Activated T-helper 1 cell treated with anti-CD3 and anti-CD28 coated beads, Interleukin-12 subunit alpha, Interleukin-12 subunit beta, Interleukin-2, Interleukin-4 antibody, amounts not matched to agents 30 ng/mL and 10 ng/mL and 1 ng/mL, durations not matched to agents 14 hours and 24 hours and 36 hours (primary cell): ENCODE measurements around the gene PEX26. TPM values are rescaled to one million over a fixed set of nuclear protein-coding genes. Genes with fewer than 3 reads are reported as not detected.
"Not testable (repeated sequence)": the region's sequence is repeated elsewhere in the genome, so short reads cannot be mapped to it uniquely, and the experiment has no call there.

Source experiments
- DNase-seq: peaks from one replicate; pipeline ENCODE4 v3.0.0; 2021; ENCODE audit warnings: low spot score
- H3K27ac Mint-ChIP-seq: one replicate; pipeline ENCODE4 v1.8.0; 2021; ENCODE audit warnings: mild to moderate bottlenecking, mixed read lengths
- H3K27me3 Mint-ChIP-seq: one replicate; pipeline ENCODE4 v1.8.0; 2022; ENCODE audit warnings: mild to moderate bottlenecking, moderate library complexity, mixed read lengths; ENCODE audit not compliant: insufficient read depth
- H3K36me3 Mint-ChIP-seq: one replicate; pipeline ENCODE4 v1.8.0; 2021; ENCODE audit warnings: low read depth, mixed read lengths
- H3K4me1 Mint-ChIP-seq: one replicate; pipeline ENCODE4 v1.8.0; 2021; ENCODE audit warnings: low read depth, mixed read lengths
- H3K4me3 Mint-ChIP-seq: one replicate; pipeline ENCODE4 v1.8.0; 2021; ENCODE audit warnings: mild to moderate bottlenecking, moderate library complexity, mixed read lengths
- H3K9me3 Mint-ChIP-seq: one replicate; pipeline ENCODE4 v1.8.0; 2021; ENCODE audit warnings: mixed read lengths
- intact Hi-C: fragments of 100-400 bp; cut with micrococcal nuclease; formaldehyde crosslinking; loops from one replicate; pipeline ENCODE4 v1.15.1; 2024
- total RNA-seq: library from RNA; stranded (reverse); gene quantifications from 2 replicates; pipeline ENCODE4 v1.2.3, GENCODE V29; 2022

Gene PEX26
- total RNA-seq, 1 donor from 2014 or later, result 50.0 TPM

DNA sequence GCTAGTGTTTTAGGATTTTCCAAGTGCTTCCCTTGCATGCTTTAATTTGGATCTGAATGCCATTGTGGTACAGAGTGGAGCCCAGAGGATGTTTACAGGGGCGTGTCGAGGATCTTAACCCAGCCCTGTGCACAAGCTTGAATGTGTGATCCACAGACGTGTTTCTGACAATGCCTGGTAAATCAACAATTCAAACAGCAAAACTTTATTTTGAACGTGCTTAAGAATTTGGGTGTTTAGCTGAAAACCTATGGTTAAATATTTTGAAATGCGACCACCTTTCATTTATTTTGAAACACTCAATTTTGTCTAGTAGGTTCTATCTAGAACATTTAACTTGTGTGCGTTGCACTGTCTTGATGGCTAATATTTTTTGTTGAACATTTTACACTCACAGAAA, 34.6 kb downstream of the PEX26 start:
- intact Hi-C loops, result no loop called here
- no peak overlapping the region for H3K27ac Mint-ChIP-seq
- peaks cover 2% of the 10 kb centered on the region for H3K36me3 Mint-ChIP-seq

DNA sequence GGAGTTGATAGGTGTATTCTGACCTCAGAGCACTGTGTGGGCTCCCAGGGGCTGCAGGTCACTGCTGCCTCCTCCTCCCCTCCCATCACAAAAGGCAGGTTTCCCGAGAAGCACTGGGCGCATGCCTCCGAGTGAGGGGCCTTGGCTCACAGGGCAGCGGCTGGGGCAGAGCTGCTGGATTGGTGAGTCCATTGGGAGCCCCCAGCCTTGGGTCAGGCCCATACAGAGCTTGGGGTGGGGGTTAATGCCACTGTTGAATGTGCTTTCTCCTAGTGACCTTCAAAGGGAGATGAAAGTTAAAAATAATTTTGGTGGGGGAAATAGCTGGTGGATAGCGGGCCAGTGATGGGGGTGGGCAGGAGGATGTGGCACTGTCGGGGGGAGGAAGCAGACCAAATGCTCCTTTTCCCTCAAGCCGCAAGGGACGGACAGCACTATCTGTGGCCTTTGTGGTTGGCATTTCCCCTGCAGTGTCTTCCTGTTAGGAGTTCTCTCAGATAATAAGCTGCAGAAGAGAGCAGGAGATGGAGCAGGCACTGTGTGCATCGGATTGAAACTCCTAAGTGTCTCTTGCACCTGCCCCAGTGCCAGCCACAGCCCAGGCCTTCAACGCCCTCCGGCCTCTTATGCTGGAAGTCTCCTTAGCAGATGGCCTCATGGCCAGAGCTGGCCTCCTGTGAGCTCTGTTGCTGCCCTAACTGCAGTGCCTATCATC, 36.0 kb downstream of the PEX26 start:
- Mint-ChIP-seq H3K27me3 (peaks cover 34% of the 10 kb centered on the region), H3K4me1 (peaks cover 24% of the 10 kb centered on the region)

More for the DNA sequence above, 34.6 kb downstream of the PEX26 start:
- Mint-ChIP-seq H3K4me3 (no peak overlapping the region), H3K4me1 (peaks cover 19% of the 10 kb centered on the region), H3K27me3 (peaks cover 42% of the 10 kb centered on the region), H3K9me3 (no peaks in the 10 kb centered on the region)
- DNase-seq, result no peak

DNA sequence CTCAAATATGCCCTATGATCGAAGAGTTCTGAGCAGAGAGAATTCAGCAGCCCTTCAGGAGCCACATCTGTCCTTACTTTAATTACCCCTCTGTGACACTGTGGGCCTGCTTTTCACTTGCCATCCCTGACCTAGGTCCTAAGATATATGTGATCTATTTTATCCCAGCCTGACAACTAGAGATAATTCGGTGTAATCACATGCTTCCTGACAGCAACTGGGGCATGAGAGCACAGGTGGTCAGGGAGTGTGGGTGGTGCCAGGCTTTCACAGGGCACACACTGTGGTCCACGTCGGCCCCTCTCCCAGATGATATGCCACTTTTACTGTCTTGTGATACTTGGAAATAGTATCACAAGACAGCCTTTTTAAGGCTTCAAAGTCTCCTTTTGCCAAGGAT, 36.7 kb downstream of the PEX26 start:
- Mint-ChIP-seq H3K9me3 (no peaks in the 10 kb centered on the region), H3K27me3 (peaks cover 28% of the 10 kb centered on the region), H3K4me3 (no peak overlapping the region), H3K36me3 (peaks cover 2% of the 10 kb centered on the region), H3K4me1 (peaks cover 28% of the 10 kb centered on the region), H3K27ac (no peak overlapping the region)
- intact Hi-C loops, result no loop called here
- no peak for DNase-seq

More for the DNA sequence above, 36.0 kb downstream of the PEX26 start:
- Mint-ChIP-seq H3K27ac (no peak overlapping the region), H3K4me3 (no peak overlapping the region), H3K36me3 (peaks cover 2% of the 10 kb centered on the region), H3K9me3 (no peaks in the 10 kb centered on the region)
- DNase-seq, result no peak
- intact Hi-C loops, result no loop called here

DNA sequence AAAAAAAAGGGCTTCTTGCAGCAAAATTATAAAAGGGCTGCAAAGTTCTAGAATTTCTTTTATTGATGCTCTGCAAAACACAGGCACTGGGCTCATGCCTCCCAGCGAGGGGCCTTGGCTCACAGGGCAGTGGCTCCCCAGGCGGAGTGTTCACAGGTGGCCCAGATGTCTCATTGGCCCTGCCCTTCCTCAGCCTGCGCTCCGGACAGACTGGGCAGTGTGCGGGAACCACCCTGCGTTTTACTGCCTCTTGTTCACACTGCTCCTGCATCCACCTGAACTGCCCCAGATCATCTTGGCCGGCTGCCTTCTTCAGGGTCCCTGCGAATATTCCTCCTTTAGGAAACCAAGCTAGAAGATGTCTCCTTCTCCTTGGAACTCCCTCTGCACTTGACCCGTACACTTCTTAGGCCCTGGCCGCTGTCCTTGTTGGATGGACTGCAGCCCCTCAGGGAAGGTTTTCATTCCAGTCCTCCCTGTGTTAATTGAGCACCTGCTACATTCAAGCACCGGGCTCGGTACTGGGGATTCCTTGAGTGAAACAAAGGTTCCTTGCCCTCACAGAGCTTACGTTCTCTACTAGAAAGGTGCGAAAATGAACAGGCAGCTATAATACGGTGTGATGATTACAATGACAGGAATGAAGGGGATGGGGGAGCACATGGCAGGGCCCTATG, 37.3 kb downstream of the PEX26 start:
- Mint-ChIP-seq H3K36me3 (no peaks in the 10 kb centered on the region), H3K4me3 (no peak overlapping the region), H3K9me3 (no peaks in the 10 kb centered on the region), H3K27ac (no peak overlapping the region), H3K4me1 (peaks cover 28% of the 10 kb centered on the region), H3K27me3 (peaks cover 22% of the 10 kb centered on the region)
- intact Hi-C loops, result no loop called here
- no peak for DNase-seq

DNA sequence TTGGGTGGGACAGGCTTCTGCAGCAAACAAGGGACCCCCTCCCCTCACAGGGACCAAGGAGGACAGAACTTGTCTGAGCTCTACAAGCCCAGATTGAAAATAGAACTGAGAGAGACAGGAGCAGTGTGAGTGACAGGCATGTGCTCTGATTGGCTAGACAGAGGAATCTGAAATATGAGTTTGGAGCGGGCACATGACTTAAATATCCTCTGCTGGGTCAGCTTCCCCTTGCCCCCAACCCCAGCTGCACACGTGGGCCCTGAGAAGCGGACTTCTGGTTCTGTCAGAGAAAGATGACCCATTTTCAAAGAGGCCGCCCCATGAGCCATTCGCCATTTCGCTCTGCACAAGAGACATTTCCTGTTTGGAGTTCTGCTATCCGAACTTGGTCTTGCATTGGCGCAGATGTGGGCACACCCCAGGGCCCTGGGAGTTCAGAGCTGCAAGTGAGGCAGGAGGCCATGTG, 38.1 kb downstream of the PEX26 start:
- Mint-ChIP-seq H3K4me3 (no peak overlapping the region), H3K27ac (no peak overlapping the region), H3K27me3 (peaks cover 17% of the 10 kb centered on the region), H3K9me3 (no peaks in the 10 kb centered on the region), H3K36me3 (no peaks in the 10 kb centered on the region), H3K4me1 (peaks cover 29% of the 10 kb centered on the region)
- no peak for DNase-seq
- intact Hi-C loops, result no loop called here

DNA sequence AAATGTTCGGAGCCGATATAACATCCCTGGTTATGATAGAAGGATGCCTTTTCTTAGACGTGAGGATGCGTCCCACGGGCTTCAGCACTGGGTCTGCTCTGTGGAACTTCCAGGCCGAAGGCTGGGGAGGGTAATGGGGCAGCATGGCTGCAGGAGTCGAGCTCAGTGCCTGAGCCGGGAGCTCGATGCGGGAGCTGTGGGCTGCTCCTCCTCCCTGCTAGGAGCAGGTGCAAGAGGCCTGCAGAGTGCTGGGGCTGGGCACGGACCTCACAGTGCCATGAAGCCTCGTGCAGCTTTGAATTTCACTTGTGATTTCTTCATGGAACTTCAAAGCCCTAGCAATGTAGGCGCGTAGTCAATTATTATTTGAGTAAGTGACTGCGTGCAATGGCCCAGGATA, 38.8 kb downstream of the PEX26 start:
- Mint-ChIP-seq H3K4me3 (no peak overlapping the region), H3K36me3 (no peaks in the 10 kb centered on the region), H3K9me3 (no peaks in the 10 kb centered on the region), H3K4me1 (peaks cover 29% of the 10 kb centered on the region), H3K27ac (no peak overlapping the region), H3K27me3 (peaks cover 11% of the 10 kb centered on the region)
- intact Hi-C loops, result no loop called here
- no peak for DNase-seq

DNA sequence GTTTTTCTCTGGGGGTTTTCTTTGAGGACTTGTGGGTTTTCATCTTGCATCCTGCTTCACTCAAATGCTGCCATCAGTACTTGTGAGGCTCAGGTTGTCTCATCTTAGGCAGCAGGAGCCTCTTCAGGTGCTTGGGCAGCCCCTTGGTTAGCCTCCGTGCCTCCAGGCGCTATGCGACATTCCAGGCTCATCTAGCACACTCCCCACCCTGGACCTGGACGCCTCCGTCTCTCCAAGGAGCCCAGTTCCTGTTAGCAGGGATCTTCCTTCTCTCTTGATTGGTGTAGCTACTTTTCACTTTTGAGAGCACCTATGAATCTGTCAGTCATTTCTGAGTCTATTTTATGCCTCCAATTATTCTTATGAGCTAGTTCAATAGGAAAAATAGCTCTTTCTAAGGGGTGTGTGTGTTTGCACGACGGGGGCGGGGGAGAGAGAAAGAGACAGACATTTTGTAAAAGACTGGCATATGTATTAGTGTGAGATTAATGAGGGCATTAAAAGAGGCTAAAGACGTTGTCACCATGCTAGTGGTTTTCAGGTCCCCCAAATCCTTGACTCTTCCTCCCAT, 40.6 kb downstream of the PEX26 start:
- H3K27me3 Mint-ChIP-seq, result no peaks in the 10 kb centered on the region
- H3K36me3 Mint-ChIP-seq, result no peaks in the 10 kb centered on the region
- intact Hi-C loops, result no loop called here
- H3K27ac Mint-ChIP-seq, result no peak overlapping the region
- no peak for DNase-seq
- H3K4me1 Mint-ChIP-seq, result peaks cover 29% of the 10 kb centered on the region
- H3K4me3 Mint-ChIP-seq, result no peak overlapping the region
- H3K9me3 Mint-ChIP-seq, result no peaks in the 10 kb centered on the region

DNA sequence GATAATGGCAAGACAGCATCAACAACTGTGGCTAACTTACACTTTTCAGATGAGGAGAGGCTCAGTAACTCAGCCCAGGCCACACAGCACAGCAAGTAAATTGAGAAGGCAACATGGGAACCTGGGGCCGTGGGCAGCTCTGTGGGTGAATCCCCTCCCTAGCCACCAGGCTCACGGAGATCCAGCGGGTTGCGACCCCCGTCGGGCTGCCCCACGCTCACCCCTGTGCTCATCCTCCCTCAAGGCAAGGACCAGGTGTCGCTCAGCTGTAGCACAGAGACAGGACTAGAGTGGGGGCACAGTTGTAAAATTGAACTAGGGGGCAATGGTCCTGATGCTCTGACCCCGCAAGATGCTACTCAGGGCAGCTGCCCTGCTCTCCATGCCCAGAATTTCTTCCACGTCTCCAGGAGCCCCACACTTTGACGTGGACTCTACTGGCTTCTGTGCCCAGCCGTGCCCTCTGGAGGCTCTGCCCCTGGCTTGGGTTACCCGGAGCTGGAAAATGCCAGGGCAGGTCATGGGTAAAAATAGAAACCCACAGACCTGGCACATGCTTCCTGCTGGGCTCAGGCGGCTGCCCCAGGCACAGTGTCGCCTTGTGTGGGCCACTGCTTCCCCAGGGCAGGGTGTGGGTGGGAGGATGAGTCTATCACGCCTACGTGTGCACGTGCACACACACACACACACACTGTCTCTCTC, 41.8 kb downstream of the PEX26 start:
- Mint-ChIP-seq H3K4me3 (no peak overlapping the region), H3K36me3 (no peaks in the 10 kb centered on the region), H3K27ac (no peak overlapping the region), H3K9me3 (no peaks in the 10 kb centered on the region), H3K27me3 (no peaks in the 10 kb centered on the region), H3K4me1 (peaks cover 20% of the 10 kb centered on the region)
- no peak for DNase-seq
- intact Hi-C loops, result no loop called here

DNA sequence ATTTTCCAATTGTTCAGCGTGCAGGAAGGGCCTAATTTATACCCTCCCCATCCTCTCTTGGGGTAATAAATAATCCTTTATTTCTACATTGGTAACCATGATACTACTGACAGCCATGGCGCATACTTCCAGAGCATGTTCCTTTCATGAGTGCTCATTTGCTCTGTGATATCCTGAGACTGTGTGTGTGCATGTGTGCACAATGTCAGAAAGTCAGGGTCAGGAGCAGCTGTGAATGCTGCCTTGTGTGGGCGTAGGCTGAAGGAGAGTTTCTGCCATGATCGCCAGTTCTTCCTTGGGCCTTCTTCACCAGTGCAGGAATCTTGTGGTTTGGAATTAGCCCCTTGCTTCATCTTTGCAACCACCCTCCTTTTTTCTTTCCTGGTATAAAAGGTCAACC, 43.1 kb downstream of the PEX26 start:
- Mint-ChIP-seq H3K9me3 (no peaks in the 10 kb centered on the region), H3K4me1 (peaks cover 19% of the 10 kb centered on the region), H3K27ac (no peak overlapping the region), H3K4me3 (no peak overlapping the region), H3K36me3 (no peaks in the 10 kb centered on the region), H3K27me3 (no peaks in the 10 kb centered on the region)
- DNase-seq, result no peak
- intact Hi-C loops, result no loop called here

DNA sequence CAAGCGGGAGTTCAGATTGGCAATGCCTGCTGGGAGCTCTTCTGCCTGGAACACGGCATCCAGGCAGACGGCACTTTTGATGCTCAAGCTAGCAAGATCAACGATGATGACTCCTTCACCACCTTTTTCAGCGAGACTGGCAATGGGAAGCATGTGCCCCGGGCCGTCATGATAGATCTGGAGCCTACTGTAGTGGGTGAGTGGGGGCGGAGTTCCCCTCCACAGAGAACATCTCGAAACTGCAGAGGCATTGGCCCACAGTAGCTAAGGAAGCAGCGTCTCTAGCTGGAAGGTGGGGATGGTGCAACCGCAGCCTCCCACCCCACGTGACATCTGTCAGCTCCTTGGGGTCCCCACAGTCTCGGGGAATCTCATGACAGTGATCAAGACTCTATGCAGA, 43.7 kb downstream of the PEX26 start:
- H3K4me3 Mint-ChIP-seq, result no peak overlapping the region
- intact Hi-C loops, result no loop called here

DNA sequence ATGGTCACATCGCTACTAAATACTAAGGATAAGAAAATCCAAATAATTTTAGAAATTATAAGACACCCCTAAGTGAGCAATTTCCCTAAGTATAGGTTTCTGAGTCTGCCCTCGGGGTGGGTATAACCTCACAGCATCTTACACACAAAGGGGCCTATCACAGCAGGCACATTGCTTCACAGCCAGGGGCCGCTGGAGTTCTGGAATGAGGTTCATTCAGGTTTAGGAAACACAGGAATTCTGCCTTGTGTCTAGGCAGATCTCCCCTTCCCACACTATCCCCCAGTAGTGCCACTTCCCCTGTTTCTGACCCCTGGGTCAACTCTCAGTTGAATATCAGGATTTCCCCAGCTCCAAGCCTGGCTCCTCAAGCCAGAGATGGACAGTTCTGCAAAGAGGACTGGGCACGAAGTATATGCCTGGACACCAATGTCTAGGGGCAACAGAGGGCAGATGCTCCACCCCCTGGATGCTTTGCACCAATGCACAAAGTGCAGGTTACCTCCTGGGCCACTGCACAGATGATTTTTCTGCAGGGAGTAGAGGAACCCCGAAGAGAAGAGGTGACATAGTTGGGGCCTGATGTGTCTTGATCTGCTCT, 44.3 kb downstream of the PEX26 start:
- DNase-seq, result no peak
- Mint-ChIP-seq H3K9me3 (no peaks in the 10 kb centered on the region), H3K27ac (no peak overlapping the region), H3K27me3 (peaks cover 1% of the 10 kb centered on the region), H3K4me3 (no peak overlapping the region), H3K4me1 (peaks cover 19% of the 10 kb centered on the region), H3K36me3 (peaks cover 4% of the 10 kb centered on the region)
- intact Hi-C loops, result no loop called here

More for the DNA sequence above, 43.7 kb downstream of the PEX26 start:
- peaks cover 19% of the 10 kb centered on the region for H3K4me1 Mint-ChIP-seq
- H3K27me3 Mint-ChIP-seq, result peaks cover 1% of the 10 kb centered on the region
- DNase-seq, result no peak
- H3K27ac Mint-ChIP-seq, result no peak overlapping the region
- no peaks in the 10 kb centered on the region for H3K9me3 Mint-ChIP-seq
- H3K36me3 Mint-ChIP-seq, result peaks cover under 1% of the 10 kb centered on the region

DNA sequence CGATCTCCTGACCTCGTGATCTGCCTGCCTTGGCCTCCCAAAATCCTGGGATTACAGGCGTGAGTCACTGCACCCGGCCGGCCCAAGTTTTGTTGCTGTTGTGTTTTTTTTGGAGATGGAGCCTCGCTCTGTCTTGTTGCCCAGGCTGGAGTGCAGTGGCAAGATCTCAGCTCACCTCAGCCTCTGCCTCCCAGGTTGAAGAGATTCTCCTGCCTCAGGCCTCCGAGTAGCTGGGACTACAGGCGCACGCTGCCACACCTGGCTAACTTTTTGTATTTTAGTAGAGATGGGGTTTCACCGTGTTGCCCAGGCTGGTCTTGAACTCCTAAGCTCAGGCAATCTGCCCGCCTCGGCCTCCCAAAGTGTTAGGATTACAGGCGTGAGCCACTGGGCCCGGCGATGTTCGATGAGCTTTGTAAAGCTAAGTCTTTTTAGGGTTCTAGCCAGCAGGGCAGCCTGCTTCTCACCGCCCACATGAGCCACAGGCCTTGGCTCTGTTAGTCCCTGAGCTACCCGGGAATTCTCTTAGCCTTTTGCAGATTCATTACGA, 45.8 kb downstream of the PEX26 start:
- H3K9me3 Mint-ChIP-seq, H3K27ac Mint-ChIP-seq, DNase-seq, intact Hi-C loops, H3K4me3 Mint-ChIP-seq, H3K36me3 Mint-ChIP-seq, H3K27me3 Mint-ChIP-seq: not testable (repeated sequence)
- peaks cover 17% of the 10 kb centered on the region for H3K4me1 Mint-ChIP-seq
